Caco-2 (cell line): ENCODE results near the gene GLIS1. TPM values are rescaled to one million over a fixed set of nuclear protein-coding genes. Genes with fewer than 3 reads are reported as not detected.

Source experiments
- BruUV-seq: library from RNA; stranded (reverse); fragments of 400-500 nt; replicated peaks from 2 replicates; lab custom pipeline; 2021; lab: Mats Ljungman, UMichigan
- CTCF ChIA-PET: fragments of 300-600 bp; sonication (Branson Sonifier 250); formaldehyde crosslinking; loops from one replicate; lab custom pipeline; 2022; ENCODE audit warnings: antibody characterized with exemption; lab: Charles Lee
- POLR2A ChIA-PET: fragments of 300-600 bp; sonication (Branson Sonifier 250); formaldehyde crosslinking; loops from one replicate; lab custom pipeline; 2022; ENCODE audit warnings: antibody characterized with exemption; lab: Charles Lee
- DNase-seq, 2 experiments: peaks; one replicate each; pipeline versions ENCODE4 v3.0.0 to v3.0.0-alpha.2; 2020 to 2022
- H3K27me3 ChIP-seq: replicated peaks from 2 replicates; pipeline ENCODE4 v1.6.0; 2011; ENCODE audit warnings: low read length; ENCODE audit not compliant: control insufficient read depth, insufficient read depth
- H3K36me3 ChIP-seq: 2 replicates; pipeline ENCODE4 v1.5.1; 2011; ENCODE audit warnings: low read length; ENCODE audit not compliant: control insufficient read depth, insufficient read depth
- H3K4me1 ChIP-seq: fragments of 250-450 bp; sonication (Bioruptor Pico); 2 replicates; pipeline ENCODE4 v1.5.1; 2020; ENCODE audit warnings: mild to moderate bottlenecking
- H3K4me3 ChIP-seq: 2 replicates; pipeline ENCODE4 v1.5.1; 2011; ENCODE audit warnings: low read depth, mild to moderate bottlenecking, control low read depth, low read length
- H3K9me3 ChIP-seq: fragments of 250-450 bp; sonication (Bioruptor Pico); 2 replicates; pipeline ENCODE4 v1.5.1; 2020; ENCODE audit warnings: mild to moderate bottlenecking, moderate library complexity
- H3K27ac Mint-ChIP-seq: one replicate; pipeline ENCODE4 v1.8.0; 2022; ENCODE audit warnings: mixed read lengths; ENCODE audit not compliant: unreplicated experiment
- H3K27me3 Mint-ChIP-seq: one replicate; pipeline ENCODE4 v1.8.0; 2022; ENCODE audit warnings: mixed read lengths; ENCODE audit not compliant: insufficient read depth, unreplicated experiment
- H3K36me3 Mint-ChIP-seq: one replicate; pipeline ENCODE4 v1.8.0; 2022; ENCODE audit warnings: mild to moderate bottlenecking, mixed read lengths; ENCODE audit not compliant: insufficient read depth, unreplicated experiment
- H3K4me1 Mint-ChIP-seq: one replicate; pipeline ENCODE4 v1.8.0; 2022; ENCODE audit warnings: low read depth, mixed read lengths; ENCODE audit not compliant: unreplicated experiment
- H3K4me3 Mint-ChIP-seq: one replicate; pipeline ENCODE4 v1.8.0; 2022; ENCODE audit warnings: mild to moderate bottlenecking, moderate library complexity, mixed read lengths; ENCODE audit not compliant: unreplicated experiment
- H3K9me3 Mint-ChIP-seq: one replicate; pipeline ENCODE4 v1.8.0; 2022; ENCODE audit warnings: mixed read lengths; ENCODE audit not compliant: unreplicated experiment
- intact Hi-C: fragments of 100-400 bp; cut with micrococcal nuclease; formaldehyde crosslinking; loops from one replicate; pipeline ENCODE4 v1.10.0; 2022; ENCODE audit not compliant: unreplicated experiment
- total RNA-seq: library from RNA; stranded (reverse); gene quantifications from 2 replicates; pipeline ENCODE4 v1.2.3, GENCODE V29; 2022
- TF ChIP-seq, protein P1 (sequence below), 2 experiments: fragments of 200-600 bp in 1 of 2; IDR thresholded peaks; 1 replicate in 1 of 2; 2 replicates in 1 of 2; pipeline versions ENCODE4 v1.5.1 to v1.8.0; 2011 to 2022; ENCODE audit warnings: antibody characterized with exemption in 1 of 2, control low read depth in 1 of 2, inconsistent platforms in 1 of 2, low read depth in 1 of 2, low read length in 1 of 2, mild to moderate bottlenecking in 1 of 2, moderate library complexity in 1 of 2; ENCODE audit not compliant: insufficient read depth in 1 of 2, severe bottlenecking in 1 of 2, unreplicated experiment in 1 of 2

The GLIS1 gene
- total RNA-seq, 1 experiment from 2014 or later = not detected

DNA sequence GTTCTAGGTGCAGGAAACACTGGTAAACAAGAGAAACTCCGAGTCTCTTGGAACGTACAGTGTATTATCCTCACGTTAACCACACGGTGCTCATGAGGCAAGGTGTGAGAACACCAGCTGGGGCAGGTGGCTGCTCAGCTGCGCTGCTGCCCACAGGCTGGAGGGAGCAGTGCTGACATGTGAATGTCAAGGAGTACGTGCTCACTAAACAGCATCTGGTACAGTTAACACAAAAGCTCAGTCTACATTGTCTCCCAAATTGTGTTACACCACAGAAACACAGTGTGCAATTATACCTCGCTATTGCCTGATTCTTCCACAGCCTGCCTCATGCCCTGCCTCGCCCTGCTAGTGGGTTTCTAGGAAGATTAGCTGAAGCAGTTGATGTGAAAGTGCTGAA lies 138.4 kb downstream of the GLIS1 start:
- TF ChIP-seq, protein P1, sequence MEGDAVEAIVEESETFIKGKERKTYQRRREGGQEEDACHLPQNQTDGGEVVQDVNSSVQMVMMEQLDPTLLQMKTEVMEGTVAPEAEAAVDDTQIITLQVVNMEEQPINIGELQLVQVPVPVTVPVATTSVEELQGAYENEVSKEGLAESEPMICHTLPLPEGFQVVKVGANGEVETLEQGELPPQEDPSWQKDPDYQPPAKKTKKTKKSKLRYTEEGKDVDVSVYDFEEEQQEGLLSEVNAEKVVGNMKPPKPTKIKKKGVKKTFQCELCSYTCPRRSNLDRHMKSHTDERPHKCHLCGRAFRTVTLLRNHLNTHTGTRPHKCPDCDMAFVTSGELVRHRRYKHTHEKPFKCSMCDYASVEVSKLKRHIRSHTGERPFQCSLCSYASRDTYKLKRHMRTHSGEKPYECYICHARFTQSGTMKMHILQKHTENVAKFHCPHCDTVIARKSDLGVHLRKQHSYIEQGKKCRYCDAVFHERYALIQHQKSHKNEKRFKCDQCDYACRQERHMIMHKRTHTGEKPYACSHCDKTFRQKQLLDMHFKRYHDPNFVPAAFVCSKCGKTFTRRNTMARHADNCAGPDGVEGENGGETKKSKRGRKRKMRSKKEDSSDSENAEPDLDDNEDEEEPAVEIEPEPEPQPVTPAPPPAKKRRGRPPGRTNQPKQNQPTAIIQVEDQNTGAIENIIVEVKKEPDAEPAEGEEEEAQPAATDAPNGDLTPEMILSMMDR (IDR thresholded peaks at IDR 0.05; ENCODE audit: insufficient read depth in 1 of 2, low read depth in 1 of 2, low read length in 1 of 2, severe bottlenecking in 1 of 2, unreplicated experiment in 1 of 2) = no peak
- no peaks in the 10 kb centered on the region for H3K9me3 ChIP-seq
- Mint-ChIP-seq H3K36me3 (no peaks in the 10 kb centered on the region), H3K27ac (no peak overlapping the region), H3K9me3 (no peaks in the 10 kb centered on the region), H3K27me3 (no peaks in the 10 kb centered on the region), H3K4me3 (no peak overlapping the region), H3K4me1 (no peaks in the 10 kb centered on the region)
- intact Hi-C loops = no loop called here
- ChIA-PET CTCF (no interaction called here), POLR2A (interaction anchor here (0.5 kb wide), 1 partner anchor 274 kb away, joined by 3 read pairs; no protein-coding TSS in a partner anchor)
- H3K4me1 ChIP-seq = no peaks in the 10 kb centered on the region
- H3K36me3 ChIP-seq = no peaks in the 10 kb centered on the region
- no peaks in the 10 kb centered on the region for H3K27me3 ChIP-seq
- H3K4me3 ChIP-seq = no peak overlapping the region
- BruUV-seq = no TSS peak
- DNase-seq = no peak

- CTCF ChIA-PET = no interaction called here
- no peak overlapping the region for H3K27ac Mint-ChIP-seq
- intact Hi-C loops = no loop called here
- no peaks in the 10 kb centered on the region for H3K9me3 Mint-ChIP-seq
- H3K27me3 ChIP-seq = no peaks in the 10 kb centered on the region
- no peak overlapping the region for H3K4me3 Mint-ChIP-seq
- H3K36me3 Mint-ChIP-seq = no peaks in the 10 kb centered on the region
- no peaks in the 10 kb centered on the region for H3K4me1 ChIP-seq
- no peaks in the 10 kb centered on the region for H3K27me3 Mint-ChIP-seq
- H3K9me3 ChIP-seq = no peaks in the 10 kb centered on the region
- H3K4me1 Mint-ChIP-seq = no peaks in the 10 kb centered on the region
- TF ChIP-seq, protein P1 (IDR thresholded peaks at IDR 0.05; ENCODE audit: insufficient read depth in 1 of 2, low read depth in 1 of 2, low read length in 1 of 2, severe bottlenecking in 1 of 2, unreplicated experiment in 1 of 2) = no peak
- no peak for DNase-seq
- POLR2A ChIA-PET = interaction anchor here (0.5 kb wide), 1 partner anchor 273 kb away, joined by 3 read pairs; no protein-coding TSS in a partner anchor
- no peaks in the 10 kb centered on the region for H3K36me3 ChIP-seq
- no peak overlapping the region for H3K4me3 ChIP-seq
- BruUV-seq = no TSS peak
These were observed 139.0 kb downstream of the GLIS1 start for GRCh38 chr1:53600001-53600400.

- CTCF ChIA-PET = no interaction called here
- intact Hi-C loops = no loop called here
- no peaks in the 10 kb centered on the region for H3K36me3 Mint-ChIP-seq
These were observed 139.5 kb downstream of the GLIS1 start for GRCh38 chr1:53599481-53599880.

More at GRCh38 chr1:53599481-53599880, 139.5 kb downstream of the GLIS1 start:
- no peaks in the 10 kb centered on the region for H3K27me3 ChIP-seq
- H3K4me1 ChIP-seq = no peaks in the 10 kb centered on the region
- no peaks in the 10 kb centered on the region for H3K9me3 ChIP-seq
- Mint-ChIP-seq H3K27me3 (no peaks in the 10 kb centered on the region), H3K9me3 (no peaks in the 10 kb centered on the region), H3K4me3 (no peak overlapping the region), H3K4me1 (no peaks in the 10 kb centered on the region), H3K27ac (no peak overlapping the region)
- no TSS peak for BruUV-seq
- H3K36me3 ChIP-seq = no peaks in the 10 kb centered on the region
- POLR2A ChIA-PET = no interaction called here
- DNase-seq = no peak
- TF ChIP-seq, protein P1 (IDR thresholded peaks at IDR 0.05; ENCODE audit: insufficient read depth in 1 of 2, low read depth in 1 of 2, low read length in 1 of 2, severe bottlenecking in 1 of 2, unreplicated experiment in 1 of 2) = no peak
- H3K4me3 ChIP-seq = no peak overlapping the region
